ENCODE data around the gene CDYL2. TPM values are rescaled to one million over a fixed set of nuclear protein-coding genes. Genes with fewer than 3 reads are reported as not detected.

Gene CDYL2
- total RNA-seq, 1 donor from 2014 or later: 8.4 TPM

GRCh38 chr16:80703131-80704071 is 101.0 kb downstream of the CDYL2 start:
- no peak for DNase-seq (ENCODE audit: low read depth)
- Histone ChIP-seq H3K4me3 (ENCODE audit: low read depth, low read length) (no peak overlapping the region), H3K27me3 (ENCODE audit: control insufficient read depth, insufficient read depth, low read length) (no peaks in the 10 kb centered on the region), H3K36me3 (ENCODE audit: control insufficient read depth, insufficient read depth, low read length) (no peaks in the 10 kb centered on the region)
- TF ChIP-seq CTCF (IDR thresholded peaks at IDR 0.05; ENCODE audit: insufficient read depth, low read length, poor library complexity, severe bottlenecking): no peak

GRCh38 chr16:80702696-80703095 is 101.7 kb downstream of the CDYL2 start:
- Histone ChIP-seq H3K4me3 (ENCODE audit: low read depth, low read length) (no peak overlapping the region), H3K36me3 (ENCODE audit: control insufficient read depth, insufficient read depth, low read length) (no peaks in the 10 kb centered on the region), H3K27me3 (ENCODE audit: control insufficient read depth, insufficient read depth, low read length) (no peaks in the 10 kb centered on the region)
- TF ChIP-seq CTCF (IDR thresholded peaks at IDR 0.05; ENCODE audit: insufficient read depth, low read length, poor library complexity, severe bottlenecking): no peak
- no peak for DNase-seq (ENCODE audit: low read depth)

DNA sequence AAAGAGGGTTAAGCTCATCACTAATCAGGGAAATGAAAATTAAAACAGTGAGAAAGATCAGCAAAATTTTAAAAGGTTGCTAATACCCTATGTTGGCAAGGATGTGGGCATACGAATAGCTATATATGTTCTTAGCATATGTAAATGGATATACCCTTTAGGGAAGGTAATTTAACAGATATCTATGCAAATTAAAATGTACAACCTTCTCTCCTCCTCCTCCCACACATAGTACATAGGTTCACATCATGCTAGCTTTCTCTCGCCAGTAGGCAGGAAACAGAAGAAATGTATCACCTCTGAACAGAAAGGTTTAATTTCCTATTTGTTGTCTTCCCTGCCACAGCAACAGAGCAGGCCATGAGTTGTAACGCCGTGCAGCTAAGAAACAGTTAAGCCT is 103.8 kb downstream of the CDYL2 start:
- no peak for DNase-seq (ENCODE audit: low read depth)
- Histone ChIP-seq H3K27me3 (ENCODE audit: control insufficient read depth, insufficient read depth, low read length) (no peaks in the 10 kb centered on the region), H3K36me3 (ENCODE audit: control insufficient read depth, insufficient read depth, low read length) (no peaks in the 10 kb centered on the region), H3K4me3 (ENCODE audit: low read depth, low read length) (no peak overlapping the region)
- TF ChIP-seq CTCF (IDR thresholded peaks at IDR 0.05; ENCODE audit: insufficient read depth, low read length, poor library complexity, severe bottlenecking): no peak

DNA sequence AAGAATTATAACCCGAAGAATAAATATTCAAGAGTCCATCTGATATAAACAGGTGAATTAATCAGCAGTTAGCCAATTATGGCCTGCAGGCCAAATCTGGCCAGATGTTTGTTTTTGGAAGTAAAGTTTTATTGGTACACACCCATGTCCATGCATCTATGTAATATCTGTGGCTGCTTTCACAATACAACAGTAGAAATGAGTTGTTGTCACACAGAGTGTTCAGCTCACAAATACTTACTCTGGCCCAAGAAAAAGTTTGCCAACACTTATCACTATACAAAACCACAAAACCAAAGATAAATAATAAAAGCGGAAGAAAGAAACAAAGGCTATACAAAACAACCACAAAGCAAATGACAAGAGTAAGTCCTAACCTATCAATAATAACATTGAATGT is 109.4 kb downstream of the CDYL2 start:
- DNase-seq (ENCODE audit: low read depth): no peak
- Histone ChIP-seq H3K27me3 (ENCODE audit: control insufficient read depth, insufficient read depth, low read length) (no peaks in the 10 kb centered on the region), H3K36me3 (ENCODE audit: control insufficient read depth, insufficient read depth, low read length) (no peaks in the 10 kb centered on the region), H3K4me3 (ENCODE audit: low read depth, low read length) (no peak overlapping the region)
- no peak for TF ChIP-seq CTCF (IDR thresholded peaks at IDR 0.05; ENCODE audit: insufficient read depth, low read length, poor library complexity, severe bottlenecking)

- no peak overlapping the region for H3K4me3 ChIP-seq (ENCODE audit: low read depth, low read length)
- no peak for DNase-seq (ENCODE audit: low read depth)
- TF ChIP-seq CTCF (IDR thresholded peaks at IDR 0.05; ENCODE audit: insufficient read depth, low read length, poor library complexity, severe bottlenecking): no peak
- no peaks in the 10 kb centered on the region for H3K27me3 ChIP-seq (ENCODE audit: control insufficient read depth, insufficient read depth, low read length)
- H3K36me3 ChIP-seq (ENCODE audit: control insufficient read depth, insufficient read depth, low read length): no peaks in the 10 kb centered on the region
Measured at GRCh38 chr16:80693553-80693952, 110.8 kb downstream of the CDYL2 start.
